GM23338 (cell line): ENCODE results near the gene ADH1C. TPM values are rescaled to one million over a fixed set of nuclear protein-coding genes. Genes with fewer than 3 reads are reported as not detected.
A peak's percentile ranks its signal among the peaks of the same experiment; 100 is the strongest.

Experiments used
- ATAC-seq: fragments of 200-7000 bp; cut with Tn5 transposase; 3 replicates; pipeline ENCODE4 v1.9.1; 2020
- DNase-seq: peaks from one replicate; pipeline ENCODE4 v3.0.0-alpha.2; 2015; ENCODE audit warnings: low spot score
- H2AFZ ChIP-seq: fragments of 200-600 bp; sonication (generic); 2 replicates; pipeline ENCODE4 v1.8.0; 2016; ENCODE audit warnings: antibody characterized with exemption, mild to moderate bottlenecking, moderate library complexity
- H3F3A ChIP-seq: fragments of 200-600 bp; sonication (generic); replicated peaks from 2 replicates; pipeline ENCODE4 v1.8.0; 2017; ENCODE audit warnings: antibody characterized with exemption, mixed run types, low read depth
- H3K27ac ChIP-seq: fragments of 200-600 bp; sonication (generic); 2 replicates; pipeline ENCODE4 v1.6.1; 2016; ENCODE audit warnings: low read depth
- H3K27me3 ChIP-seq: fragments of 200-600 bp; sonication (generic); 2 replicates; pipeline ENCODE4 v1.8.0; 2016; ENCODE audit warnings: mild to moderate bottlenecking, mixed run types, moderate library complexity; ENCODE audit not compliant: insufficient read depth
- H3K36me3 ChIP-seq: fragments of 200-600 bp; sonication (generic); 2 replicates; pipeline ENCODE4 v1.8.0; 2016; ENCODE audit warnings: mild to moderate bottlenecking; ENCODE audit not compliant: insufficient read depth
- H3K4me1 ChIP-seq: fragments of 200-600 bp; sonication (generic); 2 replicates; pipeline ENCODE4 v1.8.0; 2016; ENCODE audit warnings: mild to moderate bottlenecking, moderate library complexity; ENCODE audit not compliant: insufficient read depth
- H3K4me2 ChIP-seq: fragments of 200-600 bp; sonication (generic); 2 replicates; pipeline ENCODE4 v1.7.1; 2017; ENCODE audit warnings: mixed run types
- H3K4me3 ChIP-seq: fragments of 200-600 bp; sonication (generic); 2 replicates; pipeline ENCODE4 v1.6.1; 2016; ENCODE audit warnings: mixed run types
- H3K79me2 ChIP-seq: fragments of 200-600 bp; sonication (generic); replicated peaks from 2 replicates; pipeline ENCODE4 v1.8.0; 2017; ENCODE audit warnings: mild to moderate bottlenecking; ENCODE audit not compliant: insufficient read depth
- H3K9me2 ChIP-seq: fragments of 200-600 bp; sonication (generic); 2 replicates; pipeline ENCODE4 v1.8.0; 2017; ENCODE audit not compliant: insufficient read depth
- H4K20me1 ChIP-seq: fragments of 200-600 bp; sonication (generic); replicated peaks from 2 replicates; pipeline ENCODE4 v1.8.0; 2017; ENCODE audit warnings: mild to moderate bottlenecking; ENCODE audit not compliant: insufficient read depth
- H3K27ac Mint-ChIP-seq: 2 replicates; pipeline ENCODE4 v1.8.0; 2020; ENCODE audit warnings: inconsistent platforms, mild to moderate bottlenecking, moderate library complexity, mixed read lengths
- H3K27me3 Mint-ChIP-seq: 3 replicates; pipeline ENCODE4 v1.8.0; 2022; ENCODE audit warnings: low read depth, mild to moderate bottlenecking, moderate library complexity, mixed read lengths, inconsistent platforms; ENCODE audit not compliant: insufficient read depth, poor library complexity
- H3K36me3 Mint-ChIP-seq: 3 replicates; pipeline ENCODE4 v1.8.0; 2021; ENCODE audit warnings: low read depth, mild to moderate bottlenecking, inconsistent platforms, moderate library complexity, mixed read lengths
- H3K4me1 Mint-ChIP-seq: 3 replicates; pipeline ENCODE4 v1.8.0; 2020; ENCODE audit warnings: mild to moderate bottlenecking, inconsistent platforms, mixed read lengths
- H3K4me3 Mint-ChIP-seq: 3 replicates; pipeline ENCODE4 v1.8.0; 2021; ENCODE audit warnings: moderate library complexity, mild to moderate bottlenecking, inconsistent platforms, mixed read lengths
- H3K9me3 Mint-ChIP-seq: 3 replicates; pipeline ENCODE4 v1.8.0; 2020; ENCODE audit warnings: moderate library complexity, mild to moderate bottlenecking, inconsistent platforms, mixed read lengths
- CREB1 ChIP-seq: fragments of 250-450 bp; sonication (Bioruptor Pico); IDR thresholded peaks from 2 replicates; pipeline ENCODE4 v1.5.0; 2020; ENCODE audit warnings: low read depth, mild to moderate bottlenecking, moderate library complexity
- CTCF ChIP-seq, 2 experiments: fragments of 200-600 bp in 1 of 2; sonication (generic) in 1 of 2; conservative IDR thresholded peaks; 2 replicates each; pipeline versions ENCODE4 v1.5.1 to v1.6.1; 2016 to 2017; ENCODE audit warnings: antibody characterized with exemption in 2 of 2, low read depth in 2 of 2, mild to moderate bottlenecking in 2 of 2, moderate library complexity in 1 of 2
- ETS1 ChIP-seq: IDR thresholded peaks from 2 replicates; pipeline ENCODE4 v1.6.1; 2016; ENCODE audit warnings: antibody characterized with exemption
- EZH2phosphoT487 ChIP-seq: fragments of 200-600 bp; sonication (generic); IDR thresholded peaks from one replicate; pipeline ENCODE4 v1.8.1; 2018; ENCODE audit warnings: antibody characterized with exemption; ENCODE audit not compliant: unreplicated experiment
- JUNB ChIP-seq: IDR thresholded peaks from one replicate; pipeline ENCODE4 v1.6.1; 2016; ENCODE audit warnings: antibody characterized with exemption; ENCODE audit not compliant: unreplicated experiment
- POLR2AphosphoS5 ChIP-seq: IDR thresholded peaks from 2 replicates; pipeline ENCODE4 v1.6.1; 2016; ENCODE audit warnings: antibody characterized with exemption, low read depth
- REST ChIP-seq: IDR thresholded peaks from one replicate; pipeline ENCODE4 v1.6.1; 2018; ENCODE audit warnings: antibody characterized with exemption; ENCODE audit not compliant: unreplicated experiment
- STAT1 ChIP-seq: IDR thresholded peaks from one replicate; pipeline ENCODE4 v1.6.1; 2016; ENCODE audit warnings: antibody characterized with exemption; ENCODE audit not compliant: unreplicated experiment
- ZNF114 ChIP-seq: fragments of 250-450 bp; sonication (Bioruptor Pico); IDR thresholded peaks from 2 replicates; pipeline ENCODE4 v1.5.0; 2020; ENCODE audit warnings: mild to moderate bottlenecking, moderate library complexity
- ZNF462 ChIP-seq: fragments of 250-450 bp; sonication (Bioruptor Pico); IDR thresholded peaks from 2 replicates; pipeline ENCODE4 v1.5.0; 2020; ENCODE audit warnings: mild to moderate bottlenecking, moderate library complexity
- polyA plus RNA-seq: library from polyadenylated mRNA; unstranded; fragments of >200 nt; fragmentation: Nextera tagmentation; extraction: Ambion mirVana; gene quantifications from 2 replicates; pipeline ENCODE4 v1.2.1, GENCODE V29; 2016
- total RNA-seq: library from RNA; depleted of rRNA; stranded (reverse); fragments of >200 nt; shearing (Covaris generic); gene quantifications from 2 replicates; pipeline ENCODE4 v1.2.3, GENCODE V29; 2014

ADH1C gene
- total and polyA plus RNA-seq, 2 experiments from 2014 or later, result not detected

GRCh38 chr4:99383833-99384392 lies 31.4 kb upstream of the ADH1C start:
- no peaks in the 10 kb centered on the region for H3K4me1 ChIP-seq
- peaks cover 8% of the 10 kb centered on the region; the same call in 1 of the 2 replicates for H3K9me2 ChIP-seq
- H3K27me3 ChIP-seq, result no peaks in the 10 kb centered on the region
- no peaks in the 10 kb centered on the region for H3K36me3 ChIP-seq
- H3K4me2 ChIP-seq, result no peak overlapping the region
- H3K4me3 ChIP-seq, result no peak overlapping the region
- DNase-seq, result no peak
- no peak for ATAC-seq
- TF ChIP-seq ZNF114 (CRISPR knock-in tag) (no peak), CTCF (conservative IDR thresholded peaks at IDR 0.05; ENCODE audit: low read depth in 2 of 2) (no peak), STAT1 (no peak), EZH2phosphoT487 (no peak), REST (no peak), JUNB (no peak), POLR2AphosphoS5 (no peak), ETS1 (no peak)
- Mint-ChIP-seq H3K9me3 (no peaks in the 10 kb centered on the region), H3K36me3 (no peaks in the 10 kb centered on the region), H3K4me3 (no peak overlapping the region), H3K27me3 (no peaks in the 10 kb centered on the region), H3K4me1 (no peaks in the 10 kb centered on the region), H3K27ac (no peak overlapping the region)
- H2AFZ ChIP-seq, result 0 out of 2 replicates have a peak overlapping the region, but pooled peaks have one; percentile 28
- no peak overlapping the region for H3K27ac ChIP-seq
- H3K79me2 ChIP-seq, result no peaks in the 10 kb centered on the region
- H3F3A ChIP-seq, result no peaks in the 10 kb centered on the region
- H4K20me1 ChIP-seq, result no peaks in the 10 kb centered on the region

GRCh38 chr4:99383399-99383798 lies 30.9 kb upstream of the ADH1C start:
- H3K4me1 ChIP-seq, result no peaks in the 10 kb centered on the region
- H4K20me1 ChIP-seq, result no peaks in the 10 kb centered on the region
- H3K79me2 ChIP-seq, result no peaks in the 10 kb centered on the region
- no peak overlapping the region for H3K4me3 ChIP-seq
- DNase-seq (no peak), ATAC-seq (no peak)
- H3K4me3 Mint-ChIP-seq, result no peak overlapping the region
- no peaks in the 10 kb centered on the region for H3K9me3 Mint-ChIP-seq
- no peaks in the 10 kb centered on the region for H3F3A ChIP-seq
- H3K36me3 ChIP-seq, result no peaks in the 10 kb centered on the region
- H3K27ac Mint-ChIP-seq, result no peak overlapping the region
- H2AFZ ChIP-seq, result peak overlapping the region; percentile 28; the same call in 1 of the 2 replicates
- no peaks in the 10 kb centered on the region for H3K4me1 Mint-ChIP-seq
- no peaks in the 10 kb centered on the region for H3K36me3 Mint-ChIP-seq
- H3K27me3 Mint-ChIP-seq, result no peaks in the 10 kb centered on the region
- H3K4me2 ChIP-seq, result no peak overlapping the region
- peaks cover 8% of the 10 kb centered on the region; the same call in 1 of the 2 replicates for H3K9me2 ChIP-seq
- H3K27me3 ChIP-seq, result no peaks in the 10 kb centered on the region
- H3K27ac ChIP-seq, result no peak overlapping the region
- TF ChIP-seq STAT1 (no peak), ZNF462 (CRISPR knock-in tag) (no peak), CREB1 (CRISPR knock-in tag) (no peak)
